Measurements from ENCODE around the gene C9orf50. TPM values are rescaled to one million over a fixed set of nuclear protein-coding genes. Genes with fewer than 3 reads are reported as not detected.
"Not testable (repeated sequence)": the region's sequence is repeated elsewhere in the genome, so short reads cannot be mapped to it uniquely, and the experiment has no call there.

Gene C9orf50
- total RNA-seq, 1 donor from 2014 or later, result not detected

DNA sequence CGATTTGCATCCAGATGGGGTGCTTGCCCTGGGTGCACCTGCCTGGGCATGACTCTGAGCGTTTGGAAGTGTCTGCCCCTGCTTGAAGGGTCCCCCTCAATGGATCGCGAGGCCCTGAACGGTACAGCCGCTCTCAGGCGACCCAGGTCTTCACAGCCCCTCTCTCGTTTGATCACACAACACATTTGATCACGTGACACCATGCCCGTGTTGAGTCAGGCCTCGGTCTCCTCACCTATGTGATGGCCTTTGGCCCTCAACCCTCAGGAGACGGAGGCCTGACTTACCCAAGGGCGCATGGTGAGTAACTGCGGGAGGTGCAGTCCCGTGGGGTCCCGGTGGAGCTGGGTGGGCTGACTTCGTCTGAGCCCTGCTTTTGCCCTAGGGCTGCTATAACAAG, 24.0 kb upstream of the C9orf50 start:
- H3K9me3 Mint-ChIP-seq, result no peaks in the 10 kb centered on the region
- H3K27me3 Mint-ChIP-seq (ENCODE audit: low read depth), result no peaks in the 10 kb centered on the region
- H3K4me1 Mint-ChIP-seq (ENCODE audit: low read depth), result peaks cover 14% of the 10 kb centered on the region
- DNase-seq (ENCODE audit: low spot score), result no peak
- H3K27ac Mint-ChIP-seq, result no peak overlapping the region
- H3K4me3 Mint-ChIP-seq (ENCODE audit: low read depth), result no peak overlapping the region
- intact Hi-C loops (cut with micrococcal nuclease), result loop anchor here (5.0 kb wide), 1 partner anchor 92 kb away; no protein-coding TSS in a partner anchor
- no peaks in the 10 kb centered on the region for H3K36me3 Mint-ChIP-seq (ENCODE audit: low read depth)

DNA sequence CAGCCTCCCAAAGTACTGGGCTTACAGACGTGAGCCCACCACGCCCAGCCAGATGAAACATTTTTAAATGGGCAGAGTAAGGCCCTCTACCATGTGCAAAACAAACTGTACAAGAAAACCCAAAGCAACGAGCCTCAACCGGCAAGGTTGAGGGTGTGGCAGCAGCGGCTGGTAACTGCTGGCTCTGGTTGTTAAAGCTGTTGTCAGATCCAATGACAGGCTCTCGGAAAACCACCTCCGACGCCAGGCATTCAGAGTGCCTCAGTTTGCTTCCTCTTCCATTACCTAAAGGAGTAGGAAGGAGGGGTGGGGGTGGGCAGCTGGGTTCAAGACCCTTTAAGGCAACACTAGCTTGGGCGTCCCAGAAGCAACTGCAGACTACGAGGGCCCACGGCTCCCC, 23.5 kb upstream of the C9orf50 start:
- Mint-ChIP-seq H3K4me3 (ENCODE audit: low read depth) (no peak overlapping the region), H3K9me3 (no peaks in the 10 kb centered on the region), H3K4me1 (ENCODE audit: low read depth) (peaks cover 14% of the 10 kb centered on the region), H3K27ac (no peak overlapping the region), H3K27me3 (ENCODE audit: low read depth) (no peaks in the 10 kb centered on the region), H3K36me3 (ENCODE audit: low read depth) (peaks cover 2% of the 10 kb centered on the region)
- DNase-seq (ENCODE audit: low spot score), result no peak
- intact Hi-C loops (cut with micrococcal nuclease), result loop anchor here (5.0 kb wide), 1 partner anchor 93 kb away; no protein-coding TSS in a partner anchor

DNA sequence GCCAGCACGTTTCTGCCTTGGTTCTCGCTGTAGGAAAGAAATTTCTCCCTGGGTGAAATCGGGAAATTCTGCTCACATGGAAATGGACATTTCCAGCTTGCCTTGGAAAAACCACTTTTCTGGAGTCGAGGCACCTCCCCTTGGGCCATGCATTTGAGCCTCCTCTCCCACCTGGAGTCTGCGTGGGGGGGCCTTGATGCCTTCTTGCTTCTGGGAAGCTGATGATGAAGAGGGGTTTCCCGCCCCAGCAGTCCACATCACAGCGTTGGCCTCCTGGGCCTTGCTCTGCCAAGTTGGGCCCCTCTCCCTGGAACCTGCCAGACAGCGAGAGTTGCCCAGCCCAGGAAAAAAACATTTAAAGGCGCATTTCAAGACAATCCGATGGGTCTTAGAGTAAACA, 22.8 kb upstream of the C9orf50 start:
- Mint-ChIP-seq H3K4me3 (ENCODE audit: low read depth) (no peak overlapping the region), H3K9me3 (no peaks in the 10 kb centered on the region), H3K4me1 (ENCODE audit: low read depth) (peaks cover 14% of the 10 kb centered on the region), H3K27ac (no peak overlapping the region), H3K36me3 (ENCODE audit: low read depth) (peaks cover 3% of the 10 kb centered on the region), H3K27me3 (ENCODE audit: low read depth) (no peaks in the 10 kb centered on the region)
- intact Hi-C loops (cut with micrococcal nuclease), result loop anchor here (2.0 to 5.0 kb wide), 3 partner anchors 25 to 139 kb away; no protein-coding TSS in a partner anchor
- DNase-seq (ENCODE audit: low spot score), result no peak

DNA sequence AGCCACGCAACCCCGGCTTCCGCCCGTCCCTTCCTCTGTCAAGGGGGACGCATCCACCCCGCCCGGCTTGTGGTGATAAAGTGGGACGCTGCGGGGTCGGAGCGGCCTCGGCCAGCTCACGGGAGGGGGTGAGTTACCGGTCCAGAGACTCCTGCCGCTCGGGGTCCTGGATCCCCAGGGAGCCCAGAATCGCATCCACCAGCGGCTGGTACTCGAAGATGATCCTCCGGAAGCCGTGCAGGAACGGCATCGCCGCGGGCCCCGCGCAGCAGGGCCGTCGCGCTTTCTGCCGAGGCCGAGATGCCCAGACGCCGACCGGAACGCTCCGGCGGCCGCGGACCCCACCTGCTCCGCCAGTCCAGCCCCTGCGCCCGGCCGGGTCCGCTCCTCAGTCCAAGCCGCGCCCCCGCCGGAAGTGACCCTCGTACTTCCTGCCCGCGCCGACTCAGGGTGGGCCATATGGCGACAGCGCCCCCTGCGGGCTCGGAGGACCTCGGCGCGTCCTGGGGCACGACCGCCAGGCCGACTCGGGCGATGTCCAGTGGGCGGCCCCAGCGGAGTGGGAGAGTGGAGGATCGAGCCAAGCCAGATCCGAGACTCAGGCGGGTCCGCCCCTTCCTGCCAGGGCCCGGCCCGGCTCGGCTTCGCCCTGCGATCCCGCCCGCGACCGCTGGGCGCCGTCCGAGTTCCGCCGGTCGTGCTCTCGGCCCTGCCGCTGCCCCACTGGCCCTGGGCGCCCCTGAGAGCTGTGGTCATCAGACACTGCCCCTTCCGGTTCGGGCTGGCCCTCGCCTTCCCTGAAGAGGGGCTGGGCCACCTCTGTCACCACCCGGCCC, 21.1 kb upstream of the C9orf50 start, which contains the start of gene ASB6:
Gene ASB6, minus strand, starts transcription at position 402 of the 836 bp plus-strand sequence. Its CDS starts 152 bp downstream, at position 250.
- no peaks in the 10 kb centered on the region for H3K9me3 Mint-ChIP-seq
- intact Hi-C loops (cut with micrococcal nuclease), result loop anchor here (1.0 to 5.0 kb wide), 4 partner anchors 16 to 141 kb away; partner anchors contain the start of gene NTMT1
- peak; percentile 93 for DNase-seq (ENCODE audit: low spot score)
- H3K27ac Mint-ChIP-seq, result peak within 1 kb of the TSS; percentile 82
- peaks cover 14% of the 10 kb centered on the region for H3K4me1 Mint-ChIP-seq (ENCODE audit: low read depth)
- H3K27me3 Mint-ChIP-seq (ENCODE audit: low read depth), result no peaks in the 10 kb centered on the region
- H3K4me3 Mint-ChIP-seq (ENCODE audit: low read depth), result peak within 1 kb of the TSS; percentile 87
- peaks cover 16% of the 10 kb centered on the region for H3K36me3 Mint-ChIP-seq (ENCODE audit: low read depth)

DNA sequence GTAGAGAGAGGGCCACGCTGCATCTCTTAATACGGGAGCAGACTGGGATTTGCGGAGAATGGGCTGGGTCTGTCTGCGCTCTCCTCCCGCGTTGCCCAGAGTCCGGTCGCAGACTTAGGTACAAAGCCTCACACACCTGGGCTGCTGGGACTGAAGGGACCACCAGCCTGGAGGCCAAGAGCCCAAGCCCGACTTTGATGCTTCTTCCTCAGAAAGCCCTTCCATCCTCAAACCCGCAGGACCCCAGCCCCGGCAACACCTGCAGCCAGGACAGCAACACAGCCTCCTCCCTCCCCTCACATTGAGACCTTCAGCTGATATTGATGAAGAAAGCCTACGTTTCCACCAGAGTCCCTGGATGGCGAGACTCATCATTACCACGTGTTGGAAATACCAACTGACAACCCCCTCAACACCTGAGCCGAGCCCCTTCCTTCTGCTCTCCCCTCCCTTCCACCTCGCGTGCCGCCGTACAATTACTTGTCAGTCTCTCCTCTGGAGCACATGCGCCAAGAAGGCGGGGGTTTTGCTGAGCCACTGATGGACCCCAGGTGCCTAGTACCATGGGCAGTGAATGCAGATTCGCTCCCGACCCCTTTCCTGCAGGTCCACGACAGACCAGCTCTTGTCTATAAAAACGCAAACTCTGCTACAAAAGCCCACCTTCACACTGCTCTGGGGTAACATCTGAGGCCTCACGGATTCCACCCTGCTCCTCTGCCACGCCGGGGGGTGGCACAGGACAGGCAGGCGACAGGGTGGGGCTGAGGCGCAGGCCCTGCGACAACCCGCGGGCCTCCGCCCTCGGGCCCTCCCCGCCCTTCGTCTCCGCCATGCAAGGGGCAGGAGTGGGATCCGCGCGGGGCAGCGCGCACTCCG, 20.2 kb upstream of the C9orf50 start:
- peak overlapping the region; percentile 71 for H3K27ac Mint-ChIP-seq
- DNase-seq (ENCODE audit: low spot score), result no peak
- no peaks in the 10 kb centered on the region for H3K27me3 Mint-ChIP-seq (ENCODE audit: low read depth)
- peaks cover 14% of the 10 kb centered on the region for H3K4me1 Mint-ChIP-seq (ENCODE audit: low read depth)
- H3K4me3 Mint-ChIP-seq (ENCODE audit: low read depth), result peak overlapping the region; percentile 87
- intact Hi-C loops (cut with micrococcal nuclease), result loop anchor here (5.0 kb wide), 1 partner anchor 96 kb away; no protein-coding TSS in a partner anchor
- H3K36me3 Mint-ChIP-seq (ENCODE audit: low read depth), result peaks cover 16% of the 10 kb centered on the region
- H3K9me3 Mint-ChIP-seq, result no peaks in the 10 kb centered on the region

DNA sequence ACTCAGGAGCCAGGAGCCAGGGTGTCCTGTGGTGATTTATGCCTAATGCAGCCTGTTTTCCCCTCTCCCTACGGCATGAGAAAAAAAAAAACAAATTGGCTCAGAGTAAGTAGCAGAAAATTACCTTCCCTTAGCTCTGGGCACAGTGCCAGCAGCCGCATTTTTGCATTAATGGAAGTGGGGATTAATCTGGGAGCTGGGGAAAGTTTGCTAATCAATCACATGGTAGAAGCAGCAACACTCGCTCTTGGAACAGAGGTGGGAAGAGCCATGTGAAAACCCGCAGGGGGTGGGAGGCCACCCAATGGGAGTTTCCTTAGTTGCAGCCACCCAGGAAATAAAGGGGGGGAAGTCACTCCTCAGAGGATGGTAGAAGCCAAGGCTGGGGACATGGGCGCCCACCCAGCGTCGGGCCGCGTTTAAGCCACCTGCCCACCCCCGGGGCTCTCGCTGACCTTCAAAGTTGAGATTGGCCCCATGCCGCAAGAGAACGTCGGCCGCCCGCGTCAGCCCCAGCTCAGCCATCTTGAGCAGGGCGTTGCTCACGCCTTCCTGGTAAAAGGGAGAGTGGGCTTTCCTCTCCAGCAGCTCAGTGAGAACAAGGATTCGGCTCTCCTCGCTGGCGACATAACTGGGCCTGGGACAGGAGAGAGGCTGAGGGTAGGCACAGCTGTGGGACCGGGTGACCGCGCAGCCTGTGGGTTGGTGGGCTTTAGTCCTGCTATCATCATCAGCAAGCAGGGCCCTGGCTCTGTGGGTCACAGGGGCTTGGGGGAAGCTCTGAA, 19.4 kb upstream of the C9orf50 start:
- intact Hi-C loops (cut with micrococcal nuclease), result loop anchor here (5.0 kb wide), 1 partner anchor 97 kb away; no protein-coding TSS in a partner anchor
- H3K27me3 Mint-ChIP-seq (ENCODE audit: low read depth), result no peaks in the 10 kb centered on the region
- H3K36me3 Mint-ChIP-seq (ENCODE audit: low read depth), result peaks cover 22% of the 10 kb centered on the region
- H3K4me1 Mint-ChIP-seq (ENCODE audit: low read depth), result peaks cover 14% of the 10 kb centered on the region
- peak overlapping the region; percentile 87 for H3K4me3 Mint-ChIP-seq (ENCODE audit: low read depth)
- H3K27ac Mint-ChIP-seq, result no peak overlapping the region
- DNase-seq (ENCODE audit: low spot score), result no peak
- H3K9me3 Mint-ChIP-seq, result no peaks in the 10 kb centered on the region

DNA sequence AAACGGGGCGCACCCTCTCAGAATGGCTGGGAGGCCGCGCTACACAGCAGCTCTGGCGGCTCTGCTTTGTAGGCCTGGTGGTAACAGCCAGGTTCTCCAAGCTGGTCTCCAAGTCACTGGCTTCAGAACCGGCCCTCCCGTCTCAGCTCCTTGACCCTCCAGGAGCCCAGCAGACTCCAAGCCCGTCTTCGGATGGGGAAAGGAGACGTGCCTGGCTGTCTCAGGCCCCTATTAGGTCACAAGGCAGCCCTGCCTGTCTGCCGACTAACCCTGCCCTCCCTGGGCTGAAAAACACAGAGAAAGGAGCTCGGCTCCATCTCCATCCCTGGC, 18.8 kb upstream of the C9orf50 start:
- intact Hi-C loops (cut with micrococcal nuclease), result loop anchor here (5.0 kb wide), 1 partner anchor 98 kb away; no protein-coding TSS in a partner anchor
- no peaks in the 10 kb centered on the region for H3K9me3 Mint-ChIP-seq

DNA sequence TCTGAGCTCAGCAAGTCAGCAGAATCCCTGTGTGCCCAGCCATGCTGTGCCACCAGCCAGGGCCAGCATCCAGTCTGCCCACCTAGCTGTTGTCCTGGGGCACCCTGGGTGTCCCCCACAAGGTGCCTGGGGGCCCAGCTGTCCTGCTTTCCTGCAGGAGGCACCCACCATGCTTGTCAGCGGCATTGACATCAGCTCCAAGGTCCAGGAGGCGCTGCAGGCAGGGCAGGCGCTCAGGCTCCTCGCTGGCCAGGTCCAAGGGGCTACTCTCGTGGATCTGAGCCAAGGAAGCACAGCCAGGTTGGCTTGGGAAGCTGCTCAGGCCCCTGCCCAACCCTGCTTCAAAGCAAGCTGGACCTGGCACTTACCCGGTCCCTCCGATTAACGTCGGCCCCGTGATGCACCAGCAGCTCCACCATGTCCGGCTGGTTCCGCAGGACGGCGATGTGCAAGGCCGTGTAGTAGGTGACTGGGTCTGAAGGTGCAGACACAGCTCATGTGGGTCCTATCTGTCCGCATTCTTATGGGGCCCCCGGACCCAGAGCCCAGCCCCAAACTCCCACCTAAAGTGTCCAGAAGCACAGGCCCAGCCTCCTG, 18.2 kb upstream of the C9orf50 start:
- H3K27me3 Mint-ChIP-seq (ENCODE audit: low read depth), result no peaks in the 10 kb centered on the region
- intact Hi-C loops (cut with micrococcal nuclease), result no loop called here
- no peak overlapping the region for H3K4me3 Mint-ChIP-seq (ENCODE audit: low read depth)
- no peak for DNase-seq (ENCODE audit: low spot score)
- H3K36me3 Mint-ChIP-seq (ENCODE audit: low read depth), result peaks cover 28% of the 10 kb centered on the region
- peaks cover 14% of the 10 kb centered on the region for H3K4me1 Mint-ChIP-seq (ENCODE audit: low read depth)
- no peak overlapping the region for H3K27ac Mint-ChIP-seq
- H3K9me3 Mint-ChIP-seq, result no peaks in the 10 kb centered on the region

More for the DNA sequence above, 18.8 kb upstream of the C9orf50 start:
- peak overlapping the region; percentile 87 for H3K4me3 Mint-ChIP-seq (ENCODE audit: low read depth)
- DNase-seq (ENCODE audit: low spot score), result no peak
- no peak overlapping the region for H3K27ac Mint-ChIP-seq
- no peaks in the 10 kb centered on the region for H3K27me3 Mint-ChIP-seq (ENCODE audit: low read depth)
- peaks cover 14% of the 10 kb centered on the region for H3K4me1 Mint-ChIP-seq (ENCODE audit: low read depth)
- H3K36me3 Mint-ChIP-seq (ENCODE audit: low read depth), result peaks cover 28% of the 10 kb centered on the region

DNA sequence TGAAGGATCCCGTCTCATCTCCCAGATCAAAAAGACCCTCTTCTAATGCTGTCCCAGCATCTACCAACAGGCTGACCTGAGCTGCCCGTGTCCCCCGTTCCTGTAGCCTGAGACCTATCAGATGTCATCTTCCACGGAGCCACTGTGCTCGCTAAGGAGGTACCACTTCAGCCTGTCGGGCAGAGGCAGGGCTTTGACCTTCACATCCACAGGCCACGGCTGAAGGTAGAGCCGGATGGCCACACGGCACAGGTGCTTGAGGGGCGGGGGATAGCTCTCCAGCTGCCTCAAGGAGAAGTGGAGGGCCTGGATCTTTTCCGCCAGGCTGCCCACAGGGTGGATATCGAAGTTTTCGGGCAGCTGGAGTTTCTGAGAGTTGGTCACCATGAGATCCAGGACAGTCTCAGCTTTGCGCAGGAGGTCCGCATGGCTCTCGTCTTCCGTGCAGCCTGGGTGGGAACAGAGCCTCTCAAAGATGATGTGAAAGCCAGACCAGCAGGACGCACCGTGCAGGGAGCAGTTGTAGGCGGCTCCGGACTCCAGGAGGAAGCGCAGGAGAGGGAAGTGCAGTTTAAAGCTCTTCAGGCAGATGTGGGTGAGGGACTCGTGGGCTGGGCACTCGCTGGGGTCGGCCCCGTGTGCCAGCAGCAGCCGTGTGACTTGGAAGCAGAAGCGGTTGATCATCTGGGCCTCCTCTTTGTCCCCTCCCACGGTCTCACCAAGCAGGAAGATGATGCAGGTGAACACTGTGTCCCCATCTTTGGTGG, 17.0 kb upstream of the C9orf50 start:
- no peak for DNase-seq (ENCODE audit: low spot score)
- Mint-ChIP-seq H3K4me3 (ENCODE audit: low read depth) (no peak overlapping the region), H3K27ac (peak overlapping the region; percentile 34), H3K27me3 (ENCODE audit: low read depth) (no peaks in the 10 kb centered on the region), H3K36me3 (ENCODE audit: low read depth) (peaks cover 39% of the 10 kb centered on the region), H3K4me1 (ENCODE audit: low read depth) (peaks cover 14% of the 10 kb centered on the region), H3K9me3 (no peaks in the 10 kb centered on the region)
- intact Hi-C loops (cut with micrococcal nuclease), result no loop called here

DNA sequence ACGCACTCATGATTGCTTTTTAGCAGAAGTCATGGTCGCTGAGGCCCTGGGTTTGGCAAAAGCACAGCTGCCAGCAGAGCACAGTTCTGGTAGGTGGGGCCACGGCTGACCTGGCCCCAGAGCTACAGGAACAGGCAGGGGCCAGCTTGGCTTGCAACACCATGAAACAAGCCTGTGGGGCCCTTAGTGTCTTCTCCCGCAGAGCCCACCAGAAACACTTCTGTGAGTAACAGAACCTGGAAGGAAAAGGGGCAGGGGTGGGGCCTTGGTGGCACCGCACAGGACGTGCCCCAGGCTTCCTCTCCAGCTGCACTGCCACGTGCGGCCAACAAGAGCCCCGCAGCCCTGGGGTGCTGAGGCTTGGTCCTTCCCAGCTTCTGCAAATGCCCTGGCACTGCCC, 16.2 kb upstream of the C9orf50 start:
- H3K4me3 Mint-ChIP-seq (ENCODE audit: low read depth), result no peak overlapping the region
- no peak overlapping the region for H3K27ac Mint-ChIP-seq
- H3K4me1 Mint-ChIP-seq (ENCODE audit: low read depth), result peaks cover 11% of the 10 kb centered on the region
- no peaks in the 10 kb centered on the region for H3K27me3 Mint-ChIP-seq (ENCODE audit: low read depth)
- intact Hi-C loops (cut with micrococcal nuclease), result no loop called here
- no peak for DNase-seq (ENCODE audit: low spot score)
- peaks cover 45% of the 10 kb centered on the region for H3K36me3 Mint-ChIP-seq (ENCODE audit: low read depth)
- no peaks in the 10 kb centered on the region for H3K9me3 Mint-ChIP-seq

DNA sequence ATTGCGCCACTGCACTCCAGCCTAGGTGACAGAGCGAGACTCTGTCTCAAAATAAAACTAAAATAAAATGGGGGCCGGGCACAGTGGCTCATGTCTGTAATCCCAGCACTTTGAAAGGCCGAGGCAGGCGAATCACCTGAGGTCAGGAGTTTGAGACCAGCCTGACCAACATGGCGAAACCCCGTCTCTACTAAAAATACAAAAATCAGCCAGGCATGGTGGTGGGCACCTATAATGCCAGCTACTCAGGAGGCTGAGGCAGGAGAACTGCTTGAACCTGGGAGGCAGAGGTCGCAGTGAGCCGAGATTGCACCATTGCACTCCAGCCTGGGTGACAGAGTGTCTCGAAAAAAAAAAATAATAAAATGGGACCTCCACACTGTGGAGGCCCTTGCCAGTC, 15.4 kb upstream of the C9orf50 start:
- H3K27ac Mint-ChIP-seq; H3K27me3 Mint-ChIP-seq (ENCODE audit: low read depth); intact Hi-C loops (cut with micrococcal nuclease); H3K9me3 Mint-ChIP-seq; H3K4me3 Mint-ChIP-seq (ENCODE audit: low read depth); DNase-seq (ENCODE audit: low spot score): not testable (repeated sequence)
- H3K4me1 Mint-ChIP-seq (ENCODE audit: low read depth), result peaks cover 11% of the 10 kb centered on the region
- peaks cover 52% of the 10 kb centered on the region for H3K36me3 Mint-ChIP-seq (ENCODE audit: low read depth)
